GM18517 (cell line): ENCODE results near the gene SLC37A3.

Experiments used
- ATAC-seq: cut with Tn5 transposase; IDR thresholded peaks from one replicate; pipeline ENCODE4 v1.9.1; 2021; ENCODE audit warnings: mild to moderate bottlenecking, moderate library complexity; ENCODE audit not compliant: unreplicated experiment

Gene SLC37A3

DNA sequence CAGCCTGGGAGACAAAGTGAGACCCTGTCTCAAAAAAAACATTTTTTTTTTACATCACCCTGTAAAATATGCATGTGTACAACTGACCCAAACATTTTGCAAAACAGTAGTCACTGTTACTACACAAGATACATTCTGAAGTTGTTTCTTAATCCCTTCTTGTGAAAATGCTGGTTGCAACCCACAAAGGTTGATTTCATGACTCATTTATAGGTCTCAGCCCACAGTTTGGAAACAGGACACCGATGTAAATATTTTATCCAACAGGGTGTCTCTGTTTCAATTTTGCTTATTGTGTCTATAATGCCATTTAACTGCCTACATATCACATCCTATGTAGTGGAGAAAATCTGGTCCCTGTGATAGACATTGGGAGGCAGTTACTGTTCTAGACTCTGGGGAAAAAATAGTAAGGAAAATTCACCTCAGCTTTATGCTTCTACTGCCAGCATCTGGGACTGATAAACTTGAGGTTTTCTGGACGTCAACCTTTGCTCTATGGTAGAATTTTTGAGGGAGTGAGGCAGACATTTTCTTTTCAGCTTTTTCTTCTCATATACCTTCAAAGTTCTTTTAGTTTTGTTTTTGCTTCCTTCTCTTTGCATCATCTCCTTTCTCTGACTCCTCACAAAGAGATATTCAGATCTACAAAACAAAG is 4.0 kb upstream of the SLC37A3 start:
- ATAC-seq, result no peak

DNA sequence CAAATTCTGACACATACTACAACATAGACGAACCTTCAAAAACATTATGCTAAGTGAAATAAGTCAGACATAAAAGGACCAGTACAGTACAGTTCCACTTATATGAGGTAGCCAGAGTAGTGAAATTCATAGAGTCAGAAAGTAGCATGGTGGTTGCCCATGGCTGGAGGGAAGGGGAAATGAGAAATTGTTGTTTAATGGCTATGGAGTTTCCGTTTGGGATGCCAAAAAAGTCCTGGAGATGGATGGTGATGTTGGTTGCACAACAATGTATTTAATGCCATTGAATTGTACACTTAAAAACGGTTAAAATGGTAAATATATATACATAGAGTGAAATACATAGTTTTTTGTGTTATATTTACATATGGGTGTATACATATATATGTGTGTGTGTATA is 2.1 kb upstream of the SLC37A3 start:
- no peak for ATAC-seq

DNA sequence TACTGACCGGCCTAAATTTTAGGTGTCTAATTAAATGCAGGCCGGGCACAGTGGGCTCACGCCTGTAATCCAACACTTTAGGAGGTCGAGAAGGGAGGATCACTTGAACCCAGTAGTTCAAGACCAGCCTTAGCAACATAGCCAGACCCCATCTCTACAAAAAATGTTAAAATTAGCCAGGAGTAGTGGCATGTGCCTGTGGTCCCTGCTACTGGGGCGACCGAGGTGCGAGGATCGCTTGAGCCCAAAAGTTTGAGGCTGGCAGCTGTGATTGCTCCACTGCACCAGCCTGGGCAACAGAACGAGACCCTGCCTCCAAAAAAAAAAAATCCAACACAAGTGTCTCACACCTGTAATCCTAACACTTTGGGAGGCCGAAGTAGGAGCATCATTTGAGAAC is 491 bp upstream of the SLC37A3 start:
- no peak for ATAC-seq

DNA sequence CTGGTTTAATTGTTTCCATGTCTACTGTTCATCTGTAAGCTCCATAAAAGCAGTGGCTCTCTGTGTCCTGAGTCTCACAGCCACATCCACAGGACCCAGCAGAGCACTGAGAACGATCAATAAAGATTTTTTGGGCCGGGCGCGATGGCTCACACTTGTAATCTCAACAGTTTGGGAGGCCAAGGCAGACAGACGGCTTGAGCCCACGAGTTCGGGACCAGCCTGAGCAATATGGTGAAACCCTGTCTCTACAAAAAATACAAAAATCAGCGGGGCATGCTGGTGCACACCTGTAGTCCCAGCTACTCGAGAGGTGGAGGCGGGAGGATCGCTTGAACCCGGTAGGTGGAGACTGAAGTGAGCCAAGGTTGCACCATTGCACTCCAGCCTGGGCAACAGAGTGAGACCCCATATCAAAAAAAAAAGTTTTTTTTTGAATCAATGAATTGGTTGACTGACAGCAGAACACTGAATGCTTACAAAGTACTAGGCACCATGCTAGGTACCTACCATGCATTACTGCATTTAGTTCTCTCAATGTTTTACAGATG is 4.5 kb downstream of the SLC37A3 start:
- ATAC-seq, result no peak

DNA sequence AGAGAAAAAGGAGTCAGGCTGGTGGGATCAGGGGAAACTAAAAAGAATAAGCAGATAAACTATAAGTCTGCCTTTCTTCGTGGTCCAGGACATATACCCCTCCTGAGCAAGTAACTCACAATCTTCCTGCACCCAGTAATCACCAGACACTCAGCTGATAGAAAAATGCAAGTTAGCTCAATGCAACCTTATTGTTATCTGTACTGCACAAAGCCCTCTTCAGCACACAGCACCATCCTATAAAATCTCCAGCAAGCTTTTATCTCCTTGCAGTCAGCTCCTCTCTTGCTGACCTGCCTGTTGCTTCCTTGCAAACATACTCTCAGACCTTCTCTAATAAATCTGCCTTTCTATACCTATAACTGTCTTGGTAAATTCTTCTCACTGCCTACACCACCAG is 6.7 kb downstream of the SLC37A3 start:
- ATAC-seq, result no peak

DNA sequence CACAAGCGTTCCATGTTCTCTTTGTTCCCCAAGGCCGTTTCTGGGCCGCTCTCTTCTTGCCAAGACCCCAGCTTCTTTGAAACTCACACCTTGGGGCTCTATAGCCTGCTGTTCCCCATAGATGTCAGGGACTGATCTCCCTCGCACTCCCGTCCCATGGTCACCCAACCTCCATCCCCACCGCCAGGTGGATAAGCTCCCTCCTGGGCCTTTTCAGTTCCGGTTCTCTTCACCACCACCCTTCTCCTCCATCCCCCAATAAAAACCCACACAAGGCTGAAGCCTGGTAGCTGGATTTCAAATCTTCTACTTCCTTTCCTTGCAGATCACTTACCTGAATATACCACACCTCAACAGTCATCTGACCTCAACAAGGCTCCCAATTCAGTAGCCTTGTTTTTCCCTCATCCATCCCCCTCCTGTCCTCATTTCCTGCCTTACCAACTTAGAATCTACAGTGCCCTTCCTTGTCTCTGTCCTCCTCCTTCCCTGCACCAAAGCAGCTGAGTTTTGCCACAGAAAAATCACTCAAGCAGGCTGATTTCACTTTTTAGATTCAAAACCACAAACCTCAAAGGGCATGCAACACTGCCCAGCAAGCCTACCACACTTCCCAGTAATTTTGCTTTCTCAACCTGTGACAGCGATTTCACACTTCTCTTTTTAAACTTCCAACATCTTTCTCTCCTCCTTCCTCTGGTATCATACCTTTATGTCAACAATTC is 7.7 kb downstream of the SLC37A3 start:
- peak; percentile 76 for ATAC-seq

DNA sequence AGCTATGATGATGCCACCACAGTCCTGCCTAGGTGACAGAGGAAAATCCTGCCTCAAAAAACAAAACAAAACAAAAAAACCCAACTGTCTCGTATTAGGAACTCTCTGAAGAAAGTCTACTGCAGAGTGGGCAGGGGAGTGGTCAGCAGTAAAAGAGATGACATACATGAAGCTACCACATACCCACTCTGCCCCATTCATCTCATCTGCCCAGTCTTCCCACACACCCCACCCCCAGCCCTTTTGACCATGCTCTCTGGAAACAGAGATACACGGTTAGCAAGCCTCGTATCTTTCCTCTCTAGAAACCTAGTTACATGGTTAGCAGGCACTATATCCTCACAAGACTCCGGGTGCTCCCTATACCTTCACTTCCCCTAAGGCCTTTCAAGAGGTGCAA is 8.3 kb downstream of the SLC37A3 start:
- no peak for ATAC-seq

DNA sequence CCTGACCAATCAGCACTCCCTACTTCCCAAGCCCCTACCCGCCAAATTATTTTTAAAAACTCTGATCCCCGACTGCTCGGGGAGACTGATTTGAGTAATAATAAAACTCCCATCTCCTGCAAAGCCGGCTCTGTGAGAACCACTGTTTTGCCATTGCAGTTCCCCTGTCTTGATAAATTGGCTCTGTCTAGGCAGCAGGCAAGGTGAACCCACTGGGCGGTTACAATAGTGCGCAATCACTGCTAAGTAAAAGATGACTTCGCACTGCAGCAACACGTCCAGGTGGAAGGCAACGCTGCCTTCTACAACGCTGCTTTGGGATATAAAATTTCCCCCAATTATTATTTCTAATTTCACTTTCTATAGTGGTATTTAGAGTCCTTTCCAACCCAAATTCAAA is 8.9 kb downstream of the SLC37A3 start:
- no peak for ATAC-seq

DNA sequence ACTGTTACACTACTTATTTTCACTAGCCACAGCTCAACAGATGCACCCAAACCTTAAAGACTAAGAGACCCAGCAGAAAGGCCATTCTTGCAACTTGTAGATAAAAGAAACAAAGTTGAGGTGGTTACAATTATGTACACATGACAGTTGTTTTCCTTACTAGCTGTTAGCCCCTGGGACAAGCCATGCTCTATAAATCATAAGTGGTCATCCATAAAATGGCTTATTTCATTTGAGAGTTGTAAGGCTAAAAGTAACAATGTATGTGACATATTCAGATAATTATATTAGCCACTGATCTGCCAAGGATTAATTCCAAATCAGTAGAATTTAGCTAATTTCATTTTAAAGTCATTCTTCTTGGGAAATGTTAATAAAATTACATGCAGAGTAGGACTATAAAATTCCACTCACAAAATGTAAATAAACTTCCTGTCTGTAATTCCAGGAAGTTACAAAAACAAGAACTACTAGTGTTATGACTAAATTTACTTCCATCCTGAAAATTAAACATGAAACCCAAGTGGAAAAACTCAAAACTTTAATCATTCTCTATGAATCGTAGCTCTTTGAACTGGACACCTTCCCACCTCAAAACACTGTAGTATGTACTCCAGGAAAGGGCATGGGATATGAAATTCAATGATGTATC is 13.3 kb downstream of the SLC37A3 start:
- ATAC-seq, result no peak

DNA sequence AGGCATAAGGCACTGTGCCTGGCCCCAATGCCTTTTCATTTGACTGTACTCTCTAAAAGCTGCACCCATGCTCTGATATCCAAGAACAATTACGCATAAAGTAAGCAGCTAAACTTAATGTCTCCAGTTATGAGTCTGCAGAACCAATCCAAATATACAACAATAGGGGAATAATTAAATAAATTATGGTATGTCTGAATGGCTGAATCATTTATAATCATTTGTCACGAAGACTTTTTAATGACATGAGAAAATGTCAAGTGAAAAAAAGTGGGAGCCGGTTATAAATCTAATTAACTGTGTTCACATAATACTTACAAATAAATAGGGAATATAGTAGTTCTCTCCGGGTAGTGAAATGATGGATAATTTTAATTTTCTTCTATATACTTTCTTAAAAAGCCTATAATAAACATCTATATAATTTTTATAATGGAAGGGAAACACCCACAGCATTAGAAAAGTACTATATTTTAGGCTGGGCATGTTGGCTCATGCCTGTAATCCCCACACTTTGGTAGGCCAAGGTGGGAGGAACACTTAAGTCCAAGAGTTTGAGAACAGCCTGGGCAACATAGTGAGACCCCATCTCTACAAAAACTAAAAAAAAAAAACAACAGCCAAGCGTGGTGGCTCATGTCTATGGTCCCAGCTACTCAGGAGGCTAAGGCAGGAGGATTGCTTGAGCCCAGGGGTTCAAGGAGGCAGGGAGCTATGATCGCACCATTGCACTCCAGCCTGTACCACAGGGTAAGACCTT is 14.2 kb downstream of the SLC37A3 start:
- no peak for ATAC-seq

DNA sequence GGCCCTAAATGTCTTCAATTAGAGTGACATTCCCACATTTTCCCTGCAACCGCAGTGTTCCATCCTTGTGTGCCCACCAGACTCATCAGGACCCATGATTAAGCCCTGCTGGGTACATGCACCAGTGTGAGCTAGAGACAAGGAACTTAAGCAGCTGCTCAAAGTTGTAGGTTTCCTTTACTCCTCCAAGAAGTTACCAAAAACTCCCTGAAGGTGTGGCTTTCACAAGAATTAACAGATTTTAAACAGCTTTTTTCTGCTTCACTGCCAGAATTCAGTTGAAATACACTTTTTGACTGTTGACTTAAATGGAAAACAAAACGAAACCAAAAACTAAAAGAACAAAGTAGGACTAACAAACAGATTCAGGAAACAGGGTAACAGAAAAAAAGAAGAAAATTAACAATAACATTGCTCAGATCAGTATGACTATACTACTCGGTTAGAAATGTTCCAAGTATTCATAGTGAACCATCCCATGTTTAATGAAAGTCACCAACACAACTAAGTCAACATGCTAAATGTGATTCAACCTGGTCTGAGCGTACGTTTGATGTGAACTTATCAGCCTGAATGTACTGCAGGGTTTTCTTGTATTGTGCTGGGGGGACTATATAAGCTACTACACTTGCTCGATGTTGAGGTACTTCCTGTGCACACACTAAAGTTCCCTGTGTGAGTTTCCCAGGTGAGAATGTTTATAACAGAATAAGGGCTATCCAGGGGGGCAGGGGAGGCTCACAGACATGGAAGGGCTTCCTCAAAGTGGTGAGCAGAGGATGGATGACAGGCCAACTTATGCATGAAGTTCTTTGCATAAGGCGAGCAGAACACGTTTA is 22.2 kb downstream of the SLC37A3 start:
- no peak for ATAC-seq

DNA sequence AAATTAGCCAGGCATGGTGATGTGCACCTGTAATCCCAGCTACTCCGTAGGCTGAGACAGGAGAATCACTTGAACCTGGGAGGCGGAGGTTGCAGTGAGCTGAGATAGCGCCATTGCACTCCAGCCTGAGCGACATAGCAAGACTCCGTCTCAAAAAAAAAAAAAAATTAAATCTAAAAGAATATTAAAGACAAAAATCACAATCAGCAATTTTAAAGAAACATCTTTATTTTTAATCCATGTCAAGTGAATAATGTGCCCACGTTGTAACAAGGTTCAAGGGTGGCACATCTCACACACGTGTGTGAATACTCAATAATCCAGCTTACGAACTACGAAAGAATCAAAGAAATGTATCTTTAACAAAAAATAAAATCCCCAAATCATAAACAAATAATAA is 23.0 kb downstream of the SLC37A3 start:
- no peak for ATAC-seq

DNA sequence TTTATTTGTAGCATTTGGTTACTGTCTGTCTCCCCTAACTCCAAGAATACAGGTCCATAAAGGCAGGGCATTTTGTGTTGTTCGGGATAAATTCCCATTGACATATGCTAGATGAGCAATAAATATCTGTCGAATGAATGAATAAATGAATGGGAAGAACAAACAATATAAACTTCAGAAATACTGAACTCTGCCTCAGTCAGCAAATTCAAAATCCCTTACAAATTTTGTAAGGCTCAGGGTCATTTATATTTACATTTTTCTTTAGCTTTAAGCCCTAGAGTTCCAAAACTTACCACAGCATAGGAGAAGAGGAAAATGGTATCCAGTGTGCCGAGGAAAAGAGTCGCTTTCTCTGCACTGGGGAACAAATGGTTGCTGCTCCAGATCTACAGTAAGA is 29.0 kb downstream of the SLC37A3 start:
- no peak for ATAC-seq

DNA sequence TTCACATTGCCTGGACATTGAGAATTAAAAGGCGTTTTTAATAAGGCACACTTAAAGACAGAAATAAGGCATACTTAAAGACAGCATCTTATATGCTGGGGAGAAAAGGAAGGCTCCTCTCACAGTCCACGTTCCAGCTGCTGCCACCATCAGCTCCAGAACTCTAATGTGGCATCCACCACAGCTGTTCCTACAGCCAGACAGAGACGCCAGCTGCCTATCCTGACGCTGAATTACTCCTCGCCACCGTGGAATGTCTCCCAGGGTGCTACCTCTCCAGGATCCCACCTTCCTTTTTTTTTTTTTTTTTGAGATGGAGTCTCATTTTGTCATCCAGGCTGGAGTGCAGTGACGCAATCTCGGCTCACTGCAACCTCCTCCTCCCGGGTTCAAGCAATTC is 30.8 kb downstream of the SLC37A3 start:
- ATAC-seq, result no peak

DNA sequence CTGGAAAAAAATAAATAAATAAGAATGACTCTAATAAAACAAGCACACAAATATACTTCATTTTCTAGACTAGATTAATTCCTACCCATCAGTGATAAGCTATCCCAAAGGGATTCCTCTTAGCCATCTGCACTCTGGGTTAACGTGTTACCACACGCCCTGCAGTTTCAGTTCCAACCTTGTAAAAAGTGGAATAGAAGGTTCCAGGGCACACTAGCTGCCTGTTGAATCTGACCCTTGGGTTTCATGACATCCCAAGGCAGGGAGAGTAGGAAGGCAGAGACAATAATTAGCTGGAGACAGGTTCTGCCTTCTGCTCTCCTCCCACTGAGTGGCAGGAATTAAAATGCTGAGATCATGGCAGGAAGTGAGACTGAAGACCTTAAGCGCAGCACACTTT is 33.5 kb downstream of the SLC37A3 start:
- no peak for ATAC-seq

DNA sequence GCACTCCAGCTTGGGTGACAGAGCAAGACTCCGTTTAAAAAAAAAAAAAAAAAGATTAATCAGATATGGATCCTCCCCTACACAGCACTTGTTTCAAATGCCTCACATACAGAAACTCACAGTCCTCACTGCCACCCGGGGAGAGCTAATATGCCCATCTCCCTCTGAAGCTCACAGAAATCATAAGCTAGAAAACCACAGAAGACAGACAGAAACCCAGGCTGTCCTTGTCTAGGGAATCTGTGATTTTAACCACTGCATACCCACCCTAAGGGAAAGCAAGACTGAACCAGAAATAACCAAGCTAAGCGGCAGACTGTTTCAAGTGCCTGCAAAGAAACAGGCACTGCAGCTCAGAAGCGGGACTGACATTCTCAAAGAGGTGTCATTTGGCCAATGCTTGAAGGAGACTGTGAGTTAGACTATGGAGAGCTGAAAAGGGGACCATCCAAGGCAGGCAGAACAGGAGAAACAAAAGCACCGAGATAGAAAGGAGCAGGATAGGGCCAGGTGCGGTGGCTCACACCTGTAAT is 37.6 kb downstream of the SLC37A3 start:
- no peak for ATAC-seq

DNA sequence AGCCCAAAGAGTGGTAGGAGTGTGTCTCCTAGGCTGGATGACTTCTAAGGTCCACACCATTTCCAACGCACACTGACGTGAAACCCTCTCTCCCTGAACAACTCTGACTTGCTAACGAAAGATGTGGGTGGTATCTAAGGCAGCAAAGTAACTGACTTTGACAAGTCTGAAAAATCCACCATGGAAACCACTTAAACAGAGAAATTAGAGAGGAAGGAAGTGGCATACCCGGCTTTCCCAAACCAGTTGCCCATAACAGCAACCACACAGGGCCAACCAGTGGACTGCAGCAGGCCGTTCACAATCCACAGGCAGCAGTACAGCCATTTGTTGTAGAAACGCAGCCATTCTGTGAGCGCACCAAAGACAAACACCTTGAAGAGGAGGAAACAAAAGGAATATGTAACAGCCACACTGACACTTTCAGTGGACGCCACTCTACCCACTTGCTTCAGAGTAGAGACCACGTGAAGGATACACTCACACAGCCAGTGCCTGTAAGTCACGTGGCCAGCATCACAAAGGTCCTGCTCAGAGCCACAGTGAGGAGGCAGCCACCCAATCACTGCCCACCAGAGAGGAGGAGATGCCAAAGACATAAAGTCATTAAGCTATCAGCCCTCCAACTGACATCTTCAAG is 39.8 kb downstream of the SLC37A3 start:
- ATAC-seq, result peak; percentile 35

DNA sequence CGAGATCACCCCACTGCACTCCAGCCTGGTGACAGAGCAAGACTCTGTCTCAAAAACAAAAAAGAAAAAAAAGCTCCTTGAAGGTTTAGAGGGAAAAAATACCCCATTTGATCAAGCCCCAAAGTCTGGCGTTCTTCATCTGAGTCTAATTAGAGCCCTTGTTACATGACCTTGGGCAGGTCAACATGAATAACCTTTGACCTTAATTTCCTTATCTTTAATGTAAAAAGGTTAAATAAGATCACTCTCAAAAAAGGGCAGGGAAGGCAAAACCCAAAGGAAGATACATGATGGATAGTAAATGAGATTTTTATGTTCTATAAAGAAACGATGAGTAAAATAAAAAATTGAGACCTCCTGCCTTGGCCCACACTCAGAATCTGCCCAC is 40.3 kb downstream of the SLC37A3 start:
- ATAC-seq, result no peak

DNA sequence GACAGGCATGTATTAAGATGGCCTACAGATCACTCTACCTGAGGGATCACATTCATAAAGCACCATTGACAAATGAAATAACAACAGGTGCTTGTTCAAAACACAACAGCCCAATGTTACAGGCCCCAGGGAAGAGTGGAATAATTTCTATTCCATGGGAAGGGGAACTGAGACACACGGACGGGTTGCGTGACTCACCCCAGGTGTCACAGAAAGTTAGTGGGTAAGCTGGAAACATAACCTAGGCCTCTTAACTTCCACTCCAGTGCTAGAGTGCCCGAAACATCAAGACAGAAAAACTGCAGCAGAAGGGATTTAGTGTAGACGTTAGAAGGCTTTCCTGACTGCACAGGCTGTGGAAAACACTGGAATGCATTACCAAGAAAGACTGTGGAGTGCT is 48.3 kb downstream of the SLC37A3 start:
- ATAC-seq, result no peak
